SU-DHL-6 (cell line): ENCODE data around the gene GHRHR.

Experiments used
- H2AFZ ChIP-seq: fragments of 200-600 bp; sonication (generic); 2 replicates; pipeline ENCODE4 v1.6.1; 2014; ENCODE audit warnings: low read depth, mild to moderate bottlenecking, moderate library complexity, mixed read lengths, antibody characterized with exemption, low read length; ENCODE audit not compliant: severe bottlenecking
- H3F3A ChIP-seq: fragments of 200-600 bp; shearing (Covaris generic); 2 replicates; pipeline ENCODE4 v1.6.0; 2016; ENCODE audit warnings: antibody characterized with exemption, mild to moderate bottlenecking; ENCODE audit not compliant: insufficient read depth
- H3K27ac ChIP-seq: fragments of 200-600 bp; sonication (generic); 2 replicates; pipeline ENCODE4 v1.5.1; 2016; ENCODE audit warnings: low read depth, mild to moderate bottlenecking, low read length, moderate library complexity, mixed read lengths
- H3K27me3 ChIP-seq: fragments of 200-600 bp; sonication (generic), shearing (Covaris generic); 2 replicates; pipeline ENCODE4 v1.6.0; 2014; ENCODE audit warnings: mild to moderate bottlenecking, low read length
- H3K36me3 ChIP-seq: fragments of 200-600 bp; sonication (generic); 2 replicates; pipeline ENCODE4 v1.6.1; 2014; ENCODE audit warnings: mild to moderate bottlenecking, low read length, mixed read lengths
- H3K4me2 ChIP-seq: fragments of 300-600, 200-600 bp; shearing (Covaris generic), sonication (generic); 2 replicates; pipeline ENCODE4 v1.6.0; 2014; ENCODE audit warnings: low read length, low read depth, mild to moderate bottlenecking; ENCODE audit not compliant: poor library complexity, severe bottlenecking
- H3K4me3 ChIP-seq: fragments of 200-600 bp; sonication (generic); 2 replicates; pipeline ENCODE4 v1.5.1; 2014; ENCODE audit warnings: antibody characterized with exemption, low read length, mild to moderate bottlenecking, mixed read lengths; ENCODE audit not compliant: insufficient read depth, poor library complexity, severe bottlenecking
- H3K79me2 ChIP-seq: fragments of 200-600 bp; sonication (generic); 2 replicates; pipeline ENCODE4 v1.6.1; 2014; ENCODE audit warnings: mild to moderate bottlenecking, low read length, moderate library complexity; ENCODE audit not compliant: insufficient read depth
- H3K9ac ChIP-seq: fragments of 200-600 bp; sonication (generic); 2 replicates; pipeline ENCODE4 v1.7.0; 2014; ENCODE audit warnings: mild to moderate bottlenecking, low read length
- H3K9me2 ChIP-seq: fragments of 200-600 bp; sonication (generic); replicated peaks from 2 replicates; pipeline ENCODE4 v1.6.1; 2014; ENCODE audit warnings: low read length; ENCODE audit not compliant: insufficient read depth
- H3K9me3 ChIP-seq: fragments of 200-600 bp; sonication (generic); 2 replicates; pipeline ENCODE4 v1.6.1; 2014; ENCODE audit warnings: low read length, mixed read lengths; ENCODE audit not compliant: insufficient read depth
- H4K20me1 ChIP-seq: fragments of 200-600 bp; sonication (generic); 2 replicates; pipeline ENCODE4 v1.6.1; 2014; ENCODE audit warnings: low read depth, mild to moderate bottlenecking, antibody characterized with exemption, low read length, moderate library complexity, mixed read lengths
- CTCF ChIP-seq: fragments of 200-600 bp; sonication (generic); IDR thresholded peaks from one replicate; pipeline ENCODE4 v1.5.1; 2017; ENCODE audit warnings: antibody characterized with exemption, mild to moderate bottlenecking, low read length, moderate library complexity; ENCODE audit not compliant: insufficient read depth, poor library complexity, severe bottlenecking
- EZH2phosphoT487 ChIP-seq: fragments of 200-600 bp; sonication (generic), shearing (Covaris generic); conservative IDR thresholded peaks from 2 replicates; pipeline ENCODE4 v1.6.1; 2018; ENCODE audit warnings: mild to moderate bottlenecking, antibody characterized with exemption, low read length, moderate library complexity, mixed read lengths

GHRHR gene

GRCh38 chr7:30970074-30970473, 6.3 kb downstream of the GHRHR start:
- Histone ChIP-seq H3K4me2 (no peak overlapping the region), H3K9me2 (no peaks in the 10 kb centered on the region), H3F3A (no peaks in the 10 kb centered on the region), H2AFZ (no peak overlapping the region), H3K9me3 (no peaks in the 10 kb centered on the region), H3K79me2 (no peaks in the 10 kb centered on the region), H3K27ac (no peak overlapping the region), H3K4me3 (no peak overlapping the region), H3K36me3 (no peaks in the 10 kb centered on the region), H4K20me1 (no peaks in the 10 kb centered on the region), H3K9ac (no peak overlapping the region), H3K27me3 (no peaks in the 10 kb centered on the region)
- no peak for TF ChIP-seq EZH2phosphoT487
- TF ChIP-seq CTCF, result no peak

- H4K20me1 ChIP-seq, result no peaks in the 10 kb centered on the region
- no peak overlapping the region for H3K27ac ChIP-seq
- H3K9me3 ChIP-seq, result no peaks in the 10 kb centered on the region
- H3K79me2 ChIP-seq, result no peaks in the 10 kb centered on the region
- no peak overlapping the region for H3K9ac ChIP-seq
- H3F3A ChIP-seq, result no peaks in the 10 kb centered on the region
- no peak overlapping the region for H3K4me3 ChIP-seq
- H2AFZ ChIP-seq, result no peak overlapping the region
- no peaks in the 10 kb centered on the region for H3K36me3 ChIP-seq
- no peaks in the 10 kb centered on the region for H3K27me3 ChIP-seq
- no peaks in the 10 kb centered on the region for H3K9me2 ChIP-seq
- TF ChIP-seq CTCF (no peak), EZH2phosphoT487 (no peak)
- H3K4me2 ChIP-seq, result no peak overlapping the region
Observed at GRCh38 chr7:30970594-30971094, 6.9 kb downstream of the GHRHR start.

- Histone ChIP-seq H4K20me1 (no peaks in the 10 kb centered on the region), H3K9me2 (no peaks in the 10 kb centered on the region), H3K79me2 (no peaks in the 10 kb centered on the region), H3K4me3 (no peak overlapping the region), H2AFZ (no peak overlapping the region), H3F3A (no peaks in the 10 kb centered on the region), H3K27ac (no peak overlapping the region), H3K9ac (no peak overlapping the region), H3K36me3 (no peaks in the 10 kb centered on the region), H3K9me3 (no peaks in the 10 kb centered on the region), H3K27me3 (no peaks in the 10 kb centered on the region), H3K4me2 (no peak overlapping the region)
- TF ChIP-seq CTCF (no peak), EZH2phosphoT487 (no peak)
Observed at GRCh38 chr7:30971440-30971839, 7.7 kb downstream of the GHRHR start.
